ENCODE measurements around the gene KIF1B. TPM values are rescaled to one million over a fixed set of nuclear protein-coding genes. Genes with fewer than 3 reads are reported as not detected.

Gene KIF1B
- total and polyA plus RNA-seq, 9 of the 15 experiments (the other 6 are each of a cell fraction or from before 2014, with no cell fraction given): 2.8 to 19.8 (median 11.9) TPM

DNA sequence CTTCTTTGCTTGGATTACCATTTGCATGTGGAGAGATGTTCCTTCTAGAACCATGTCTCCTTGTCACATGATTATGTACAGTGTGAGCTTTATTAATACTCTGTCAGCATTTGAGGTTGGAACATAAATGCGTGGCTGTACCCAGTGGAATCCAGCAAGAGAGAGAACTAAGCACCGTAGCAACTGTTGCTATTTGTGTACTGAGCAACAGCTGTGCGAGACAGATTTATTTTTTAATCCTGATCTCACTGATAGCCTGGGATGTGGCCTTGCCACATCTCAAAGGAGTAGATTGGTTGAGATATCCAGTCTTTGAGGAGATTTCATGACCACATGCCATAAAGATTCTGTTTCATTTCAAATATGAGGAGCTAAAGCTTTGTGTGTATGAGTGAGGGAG is 43.4 kb downstream of the KIF1B start (continued):
- TF ChIP-seq RBBP5 (IDR thresholded peaks at IDR 0.05; ENCODE audit: borderline replicate concordance, insufficient read depth, low read length, poor library complexity, severe bottlenecking) (no peak), KDM1A (IDR thresholded peaks at IDR 0.05) (peak; percentile 26 to 57; a peak in 3 of 4 replicates), NCOA6 (IDR thresholded peaks at IDR 0.05) (no peak), RFX1 (IDR thresholded peaks at IDR 0.05) (peak; percentile 62), RBM22 (IDR thresholded peaks at IDR 0.05; ENCODE audit: low read depth, low read length, poor library complexity, severe bottlenecking) (no peak)
- TF ChIP-seq, protein P1, sequence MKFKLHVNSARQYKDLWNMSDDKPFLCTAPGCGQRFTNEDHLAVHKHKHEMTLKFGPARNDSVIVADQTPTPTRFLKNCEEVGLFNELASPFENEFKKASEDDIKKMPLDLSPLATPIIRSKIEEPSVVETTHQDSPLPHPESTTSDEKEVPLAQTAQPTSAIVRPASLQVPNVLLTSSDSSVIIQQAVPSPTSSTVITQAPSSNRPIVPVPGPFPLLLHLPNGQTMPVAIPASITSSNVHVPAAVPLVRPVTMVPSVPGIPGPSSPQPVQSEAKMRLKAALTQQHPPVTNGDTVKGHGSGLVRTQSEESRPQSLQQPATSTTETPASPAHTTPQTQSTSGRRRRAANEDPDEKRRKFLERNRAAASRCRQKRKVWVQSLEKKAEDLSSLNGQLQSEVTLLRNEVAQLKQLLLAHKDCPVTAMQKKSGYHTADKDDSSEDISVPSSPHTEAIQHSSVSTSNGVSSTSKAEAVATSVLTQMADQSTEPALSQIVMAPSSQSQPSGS (CRISPR knock-in tag; IDR thresholded peaks at IDR 0.05): no peak

DNA sequence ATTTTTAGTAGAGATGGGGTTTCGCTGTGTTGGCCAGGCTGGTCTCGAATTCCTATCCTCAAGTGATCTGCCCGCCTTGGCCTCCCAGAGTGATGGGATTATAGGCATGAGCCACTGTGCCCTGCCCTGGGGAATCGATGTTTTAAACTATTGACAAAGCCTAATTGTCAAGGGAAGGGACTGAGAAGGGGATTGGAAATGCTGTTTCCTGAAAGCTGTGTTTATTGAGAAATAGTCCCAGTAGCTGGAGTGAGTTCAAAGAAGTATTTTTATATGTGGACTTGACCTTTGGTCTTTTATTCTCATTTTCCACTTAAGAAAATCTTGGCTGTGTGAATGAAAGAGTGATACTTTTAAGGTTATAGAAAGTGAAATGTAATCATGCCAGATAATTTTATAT is 47.5 kb downstream of the KIF1B start:
- WGBS (ENCODE audit: insufficient coverage, low coverage, missing lambda C conversion rate): 76% methylated on average over 4 of the region's 4 CpGs
- Histone ChIP-seq H3K27me3 (ENCODE audit: control insufficient read depth in 2 of 2, insufficient read depth in 2 of 2, low read length in 2 of 2) (no peaks in the 10 kb centered on the region), H3K27ac (ENCODE audit: extremely low read depth, low read depth, low read length) (no peak overlapping the region), H3K4me1 (replicated peaks in 1 of 2; ENCODE audit: control insufficient read depth in 2 of 2, insufficient read depth in 2 of 2, low read length in 2 of 2) (no peaks in the 10 kb centered on the region), H3K79me2 (ENCODE audit: control insufficient read depth, insufficient read depth, low read length) (no peaks in the 10 kb centered on the region), H4K20me1 (replicated peaks; ENCODE audit: control insufficient read depth, insufficient read depth, low read length) (no peaks in the 10 kb centered on the region), H3K4me2 (ENCODE audit: insufficient read depth, low read length) (no peak overlapping the region), H3K4me3 (no peak overlapping the region), H3K9me1 (ENCODE audit: control insufficient read depth, insufficient read depth, low read length) (no peaks in the 10 kb centered on the region), H2AFZ (ENCODE audit: low read depth, low read length) (no peak overlapping the region), H3K9ac (ENCODE audit: insufficient read depth in 1 of 2, low read depth in 2 of 2, low read length in 2 of 2) (no peak overlapping the region), H3K36me3 (ENCODE audit: control insufficient read depth, insufficient read depth, low read length) (peaks cover 11% of the 10 kb centered on the region; the same call in 2 of the 3 replicates), H3K9me3 (replicated peaks; ENCODE audit: control insufficient read depth, insufficient read depth, low read depth, low read length) (no peaks in the 10 kb centered on the region)
- FAIRE-seq (no peak), DNase-seq (ENCODE audit: extremely low read depth in 1 of 4, low spot score in 3 of 4) (no peak), ATAC-seq (no peak)
- ChIA-PET POLR2A (interaction anchor here (0.6 kb wide), 1 partner anchor 581 kb away, joined by 3 read pairs; no protein-coding TSS in a partner anchor), CTCF (ENCODE audit: low intra/inter-chr PET ratio) (no interaction called here)
- in situ Hi-C loops (cut with MboI) (no loop called here), intact Hi-C loops (cut with micrococcal nuclease) (no loop called here)
- no TSS peak for BruUV-seq (replicated peaks)
- TF ChIP-seq ERF (CRISPR knock-in tag; IDR thresholded peaks at IDR 0.05) (no peak), ZNF445 (CRISPR knock-in tag; IDR thresholded peaks at IDR 0.05; ENCODE audit: low read depth) (no peak), SIRT6 (IDR thresholded peaks at IDR 0.05; ENCODE audit: low read depth, low read length) (no peak), FOXK1 (CRISPR knock-in tag; IDR thresholded peaks at IDR 0.05; ENCODE audit: borderline replicate concordance) (no peak), GTF2A2 (tag; IDR thresholded peaks at IDR 0.05) (no peak), SNIP1 (IDR thresholded peaks at IDR 0.05; ENCODE audit: low read depth) (no peak), SMARCA5 (IDR thresholded peaks at IDR 0.05) (no peak), TBL1XR1 (IDR thresholded peaks at IDR 0.05; ENCODE audit: low read length in 2 of 2) (no peak), PPARD (CRISPR knock-in tag; IDR thresholded peaks at IDR 0.05) (no peak), SRSF1 (IDR thresholded peaks at IDR 0.05; ENCODE audit: low read depth, low read length) (no peak), ZFP30 (CRISPR knock-in tag; IDR thresholded peaks at IDR 0.05; ENCODE audit: borderline replicate concordance) (no peak), ZNF324 (CRISPR knock-in tag; IDR thresholded peaks at IDR 0.05) (no peak), SMAD3 (CRISPR knock-in tag; conservative IDR thresholded peaks at IDR 0.05) (no peak), FOXP1 (CRISPR knock-in tag; IDR thresholded peaks at IDR 0.05) (no peak)
- TF ChIP-seq, protein P2, sequence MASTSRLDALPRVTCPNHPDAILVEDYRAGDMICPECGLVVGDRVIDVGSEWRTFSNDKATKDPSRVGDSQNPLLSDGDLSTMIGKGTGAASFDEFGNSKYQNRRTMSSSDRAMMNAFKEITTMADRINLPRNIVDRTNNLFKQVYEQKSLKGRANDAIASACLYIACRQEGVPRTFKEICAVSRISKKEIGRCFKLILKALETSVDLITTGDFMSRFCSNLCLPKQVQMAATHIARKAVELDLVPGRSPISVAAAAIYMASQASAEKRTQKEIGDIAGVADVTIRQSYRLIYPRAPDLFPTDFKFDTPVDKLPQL (IDR thresholded peaks at IDR 0.05; ENCODE audit: extremely low read depth, insufficient read length): no peak
- TF ChIP-seq, protein P3, sequence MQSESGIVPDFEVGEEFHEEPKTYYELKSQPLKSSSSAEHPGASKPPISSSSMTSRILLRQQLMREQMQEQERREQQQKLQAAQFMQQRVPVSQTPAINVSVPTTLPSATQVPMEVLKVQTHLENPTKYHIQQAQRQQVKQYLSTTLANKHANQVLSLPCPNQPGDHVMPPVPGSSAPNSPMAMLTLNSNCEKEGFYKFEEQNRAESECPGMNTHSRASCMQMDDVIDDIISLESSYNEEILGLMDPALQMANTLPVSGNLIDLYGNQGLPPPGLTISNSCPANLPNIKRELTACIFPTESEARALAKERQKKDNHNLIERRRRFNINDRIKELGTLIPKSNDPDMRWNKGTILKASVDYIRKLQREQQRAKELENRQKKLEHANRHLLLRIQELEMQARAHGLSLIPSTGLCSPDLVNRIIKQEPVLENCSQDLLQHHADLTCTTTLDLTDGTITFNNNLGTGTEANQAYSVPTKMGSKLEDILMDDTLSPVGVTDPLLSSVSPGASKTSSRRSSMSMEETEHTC (IDR thresholded peaks at IDR 0.05): no peak
